ENCODE data around the gene SVEP1.

Gene SVEP1

GRCh38 chr9:110334183-110334582 is 245.4 kb downstream of the SVEP1 start:
- no peak for TF ChIP-seq CSDC2 (CRISPR knock-in tag; IDR thresholded peaks at IDR 0.05)
- no peak for TF ChIP-seq BACH2 (CRISPR knock-in tag; IDR thresholded peaks at IDR 0.05; ENCODE audit: borderline replicate concordance)
- TF ChIP-seq GLIS3 (CRISPR knock-in tag; IDR thresholded peaks at IDR 0.05): no peak
- TF ChIP-seq SNAI2 (CRISPR knock-in tag; IDR thresholded peaks at IDR 0.05): no peak
- no peak for TF ChIP-seq POU6F1 (CRISPR knock-in tag; IDR thresholded peaks at IDR 0.05; ENCODE audit: borderline replicate concordance, low read depth)
- no peak for TF ChIP-seq RARB (CRISPR knock-in tag; IDR thresholded peaks at IDR 0.05)
- TF ChIP-seq TOX (CRISPR knock-in tag; IDR thresholded peaks at IDR 0.05; ENCODE audit: borderline replicate concordance): no peak
- no peak for TF ChIP-seq OSR1 (CRISPR knock-in tag; IDR thresholded peaks at IDR 0.05)
- TF ChIP-seq ARNTL (CRISPR knock-in tag; IDR thresholded peaks at IDR 0.05; ENCODE audit: borderline replicate concordance, low read depth): no peak
- TF ChIP-seq ZFP3 (CRISPR knock-in tag; IDR thresholded peaks at IDR 0.05): no peak
- no peak for TF ChIP-seq ESRRG (CRISPR knock-in tag; IDR thresholded peaks at IDR 0.05)
- no peak for TF ChIP-seq ZFP30 (CRISPR knock-in tag; IDR thresholded peaks at IDR 0.05)
- TF ChIP-seq, protein P1, sequence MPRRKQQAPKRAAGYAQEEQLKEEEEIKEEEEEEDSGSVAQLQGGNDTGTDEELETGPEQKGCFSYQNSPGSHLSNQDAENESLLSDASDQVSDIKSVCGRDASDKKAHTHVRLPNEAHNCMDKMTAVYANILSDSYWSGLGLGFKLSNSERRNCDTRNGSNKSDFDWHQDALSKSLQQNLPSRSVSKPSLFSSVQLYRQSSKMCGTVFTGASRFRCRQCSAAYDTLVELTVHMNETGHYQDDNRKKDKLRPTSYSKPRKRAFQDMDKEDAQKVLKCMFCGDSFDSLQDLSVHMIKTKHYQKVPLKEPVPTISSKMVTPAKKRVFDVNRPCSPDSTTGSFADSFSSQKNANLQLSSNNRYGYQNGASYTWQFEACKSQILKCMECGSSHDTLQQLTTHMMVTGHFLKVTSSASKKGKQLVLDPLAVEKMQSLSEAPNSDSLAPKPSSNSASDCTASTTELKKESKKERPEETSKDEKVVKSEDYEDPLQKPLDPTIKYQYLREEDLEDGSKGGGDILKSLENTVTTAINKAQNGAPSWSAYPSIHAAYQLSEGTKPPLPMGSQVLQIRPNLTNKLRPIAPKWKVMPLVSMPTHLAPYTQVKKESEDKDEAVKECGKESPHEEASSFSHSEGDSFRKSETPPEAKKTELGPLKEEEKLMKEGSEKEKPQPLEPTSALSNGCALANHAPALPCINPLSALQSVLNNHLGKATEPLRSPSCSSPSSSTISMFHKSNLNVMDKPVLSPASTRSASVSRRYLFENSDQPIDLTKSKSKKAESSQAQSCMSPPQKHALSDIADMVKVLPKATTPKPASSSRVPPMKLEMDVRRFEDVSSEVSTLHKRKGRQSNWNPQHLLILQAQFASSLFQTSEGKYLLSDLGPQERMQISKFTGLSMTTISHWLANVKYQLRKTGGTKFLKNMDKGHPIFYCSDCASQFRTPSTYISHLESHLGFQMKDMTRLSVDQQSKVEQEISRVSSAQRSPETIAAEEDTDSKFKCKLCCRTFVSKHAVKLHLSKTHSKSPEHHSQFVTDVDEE (CRISPR knock-in tag; IDR thresholded peaks at IDR 0.05): no peak
- ATAC-seq: no peak

- ATAC-seq: no peak
- TF ChIP-seq, protein P2, sequence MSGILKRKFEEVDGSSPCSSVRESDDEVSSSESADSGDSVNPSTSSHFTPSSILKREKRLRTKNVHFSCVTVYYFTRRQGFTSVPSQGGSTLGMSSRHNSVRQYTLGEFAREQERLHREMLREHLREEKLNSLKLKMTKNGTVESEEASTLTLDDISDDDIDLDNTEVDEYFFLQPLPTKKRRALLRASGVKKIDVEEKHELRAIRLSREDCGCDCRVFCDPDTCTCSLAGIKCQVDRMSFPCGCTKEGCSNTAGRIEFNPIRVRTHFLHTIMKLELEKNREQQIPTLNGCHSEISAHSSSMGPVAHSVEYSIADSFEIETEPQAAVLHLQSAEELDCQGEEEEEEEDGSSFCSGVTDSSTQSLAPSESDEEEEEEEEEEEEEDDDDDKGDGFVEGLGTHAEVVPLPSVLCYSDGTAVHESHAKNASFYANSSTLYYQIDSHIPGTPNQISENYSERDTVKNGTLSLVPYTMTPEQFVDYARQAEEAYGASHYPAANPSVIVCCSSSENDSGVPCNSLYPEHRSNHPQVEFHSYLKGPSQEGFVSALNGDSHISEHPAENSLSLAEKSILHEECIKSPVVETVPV (CRISPR knock-in tag; IDR thresholded peaks at IDR 0.05): no peak
- TF ChIP-seq BACH2 (CRISPR knock-in tag; IDR thresholded peaks at IDR 0.05; ENCODE audit: borderline replicate concordance) (no peak), ZNF8 (CRISPR knock-in tag; IDR thresholded peaks at IDR 0.05) (no peak), SNAI2 (CRISPR knock-in tag; IDR thresholded peaks at IDR 0.05) (no peak), GLIS3 (CRISPR knock-in tag; IDR thresholded peaks at IDR 0.05) (no peak), PPARA (CRISPR knock-in tag; IDR thresholded peaks at IDR 0.05; ENCODE audit: borderline replicate concordance) (no peak), ESRRG (CRISPR knock-in tag; IDR thresholded peaks at IDR 0.05) (no peak), POU6F1 (CRISPR knock-in tag; IDR thresholded peaks at IDR 0.05; ENCODE audit: borderline replicate concordance, low read depth) (no peak)
Measured at GRCh38 chr9:110332766-110333165, 246.8 kb downstream of the SVEP1 start.

- TF ChIP-seq ZNF8 (CRISPR knock-in tag; IDR thresholded peaks at IDR 0.05): no peak
- no peak for TF ChIP-seq ZNF70 (CRISPR knock-in tag; IDR thresholded peaks at IDR 0.05)
- no peak for TF ChIP-seq SNAI2 (CRISPR knock-in tag; IDR thresholded peaks at IDR 0.05)
- TF ChIP-seq PPARA (CRISPR knock-in tag; IDR thresholded peaks at IDR 0.05; ENCODE audit: borderline replicate concordance): no peak
- no peak for ATAC-seq
Measured at GRCh38 chr9:110330484-110331105, 248.9 kb downstream of the SVEP1 start.

GRCh38 chr9:110329639-110330230 is 249.8 kb downstream of the SVEP1 start:
- no peak for ATAC-seq
- TF ChIP-seq ZNF70 (CRISPR knock-in tag; IDR thresholded peaks at IDR 0.05) (no peak), PPARA (CRISPR knock-in tag; IDR thresholded peaks at IDR 0.05; ENCODE audit: borderline replicate concordance) (no peak), GLIS3 (CRISPR knock-in tag; IDR thresholded peaks at IDR 0.05) (no peak), RARB (CRISPR knock-in tag; IDR thresholded peaks at IDR 0.05) (no peak), CSDC2 (CRISPR knock-in tag; IDR thresholded peaks at IDR 0.05) (no peak), SNAI2 (CRISPR knock-in tag; IDR thresholded peaks at IDR 0.05) (no peak), ZFP30 (CRISPR knock-in tag; IDR thresholded peaks at IDR 0.05) (no peak), ZC3H10 (CRISPR knock-in tag; IDR thresholded peaks at IDR 0.05) (no peak)

Data from SK-N-SH treated with all-trans-retinoic acid at 6 μM for 48 hours (cell line).